Measurements from ENCODE around the gene HDAC4.
A peak's percentile ranks its signal among the peaks of the same experiment; 100 is the strongest.

HDAC4 gene

DNA sequence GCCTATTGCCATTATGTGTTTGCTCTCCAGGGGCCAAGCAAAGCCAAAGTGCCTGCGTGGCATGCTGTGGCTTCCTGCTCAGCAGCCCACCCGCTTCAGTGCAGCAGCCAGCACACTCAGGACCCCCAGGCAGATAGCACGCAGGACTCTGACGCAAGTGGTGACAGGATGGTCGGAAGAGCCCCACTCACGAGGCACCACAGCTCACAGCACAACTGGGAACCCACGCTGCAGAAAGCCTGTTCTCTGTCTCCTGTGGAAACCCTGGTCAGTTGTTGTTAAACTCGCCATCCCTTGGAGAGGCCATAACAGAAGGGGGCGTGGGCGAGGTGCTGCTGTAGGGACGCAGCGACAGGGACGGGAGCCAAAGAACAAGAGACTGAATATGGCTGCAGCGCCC is 76.4 kb downstream of the HDAC4 start:
- DNase-seq (ENCODE audit: low spot score): no peak
- TF ChIP-seq, protein P1, sequence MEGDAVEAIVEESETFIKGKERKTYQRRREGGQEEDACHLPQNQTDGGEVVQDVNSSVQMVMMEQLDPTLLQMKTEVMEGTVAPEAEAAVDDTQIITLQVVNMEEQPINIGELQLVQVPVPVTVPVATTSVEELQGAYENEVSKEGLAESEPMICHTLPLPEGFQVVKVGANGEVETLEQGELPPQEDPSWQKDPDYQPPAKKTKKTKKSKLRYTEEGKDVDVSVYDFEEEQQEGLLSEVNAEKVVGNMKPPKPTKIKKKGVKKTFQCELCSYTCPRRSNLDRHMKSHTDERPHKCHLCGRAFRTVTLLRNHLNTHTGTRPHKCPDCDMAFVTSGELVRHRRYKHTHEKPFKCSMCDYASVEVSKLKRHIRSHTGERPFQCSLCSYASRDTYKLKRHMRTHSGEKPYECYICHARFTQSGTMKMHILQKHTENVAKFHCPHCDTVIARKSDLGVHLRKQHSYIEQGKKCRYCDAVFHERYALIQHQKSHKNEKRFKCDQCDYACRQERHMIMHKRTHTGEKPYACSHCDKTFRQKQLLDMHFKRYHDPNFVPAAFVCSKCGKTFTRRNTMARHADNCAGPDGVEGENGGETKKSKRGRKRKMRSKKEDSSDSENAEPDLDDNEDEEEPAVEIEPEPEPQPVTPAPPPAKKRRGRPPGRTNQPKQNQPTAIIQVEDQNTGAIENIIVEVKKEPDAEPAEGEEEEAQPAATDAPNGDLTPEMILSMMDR (IDR thresholded peaks at IDR 0.05; ENCODE audit: extremely low read depth, insufficient read depth, missing control alignments): no peak
- in situ Hi-C loops (cut with MboI; ENCODE audit: low pct_unique_long_range_greater_than_20kb, low sequenced_read_pairs, unreplicated experiment): no loop called here

DNA sequence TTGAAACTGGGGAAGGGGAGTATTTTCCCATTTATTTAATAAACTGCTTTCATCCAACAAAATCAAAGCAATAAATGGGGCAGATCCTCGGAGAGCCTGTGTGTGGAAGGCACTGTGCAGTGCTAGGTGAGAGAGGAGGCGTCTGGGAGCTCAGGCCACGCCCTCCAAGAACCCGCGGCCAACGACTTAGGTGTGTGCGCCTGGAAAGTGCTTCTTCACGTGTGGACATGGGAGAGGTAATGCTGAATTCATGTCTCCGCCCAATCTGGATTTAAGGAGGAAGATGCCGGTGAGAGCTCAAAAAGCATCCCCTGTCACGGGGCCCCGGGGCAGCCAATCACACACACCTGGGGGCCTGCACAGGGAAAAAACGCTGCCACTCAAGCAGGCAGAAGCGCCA is 77.4 kb downstream of the HDAC4 start:
- in situ Hi-C loops (cut with MboI; ENCODE audit: low pct_unique_long_range_greater_than_20kb, low sequenced_read_pairs, unreplicated experiment): no loop called here
- no peak for DNase-seq (ENCODE audit: low spot score)
- TF ChIP-seq, protein P1 (IDR thresholded peaks at IDR 0.05; ENCODE audit: extremely low read depth, insufficient read depth, missing control alignments): no peak

DNA sequence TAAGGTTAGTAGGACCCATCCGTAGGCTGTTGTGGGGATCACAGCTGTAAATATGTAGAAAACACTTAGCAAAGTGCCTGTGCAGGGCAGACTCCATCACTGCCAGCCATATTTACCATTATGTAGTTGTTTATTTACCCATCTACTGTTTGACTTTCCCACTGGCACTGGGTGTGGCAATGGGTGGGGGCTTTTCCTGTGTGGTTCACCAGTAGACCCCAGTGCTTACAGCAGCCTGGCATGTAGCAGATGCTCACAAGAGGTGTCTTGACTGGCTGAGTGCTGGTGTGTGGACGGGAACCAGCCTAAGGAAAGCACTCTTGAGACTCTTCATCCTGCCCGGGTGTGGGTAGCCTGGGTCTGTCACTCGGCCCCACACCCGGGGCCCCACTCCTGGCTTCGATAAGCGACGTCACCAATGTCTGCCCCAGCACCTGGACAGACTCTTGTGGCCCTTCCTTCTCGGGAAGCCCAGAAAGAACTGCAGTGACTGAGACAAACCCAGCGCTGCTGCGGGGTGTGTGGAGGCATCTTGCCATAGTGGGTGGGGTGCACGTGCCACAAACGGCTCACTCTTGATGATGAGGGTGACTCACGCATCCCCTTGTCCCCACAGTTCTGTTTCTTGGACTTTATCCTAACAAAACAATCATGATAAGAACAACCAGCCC is 78.3 kb downstream of the HDAC4 start:
- in situ Hi-C loops (cut with MboI; ENCODE audit: low pct_unique_long_range_greater_than_20kb, low sequenced_read_pairs, unreplicated experiment): no loop called here
- TF ChIP-seq, protein P1 (IDR thresholded peaks at IDR 0.05; ENCODE audit: extremely low read depth, insufficient read depth, missing control alignments): no peak
- no peak for DNase-seq (ENCODE audit: low spot score)

DNA sequence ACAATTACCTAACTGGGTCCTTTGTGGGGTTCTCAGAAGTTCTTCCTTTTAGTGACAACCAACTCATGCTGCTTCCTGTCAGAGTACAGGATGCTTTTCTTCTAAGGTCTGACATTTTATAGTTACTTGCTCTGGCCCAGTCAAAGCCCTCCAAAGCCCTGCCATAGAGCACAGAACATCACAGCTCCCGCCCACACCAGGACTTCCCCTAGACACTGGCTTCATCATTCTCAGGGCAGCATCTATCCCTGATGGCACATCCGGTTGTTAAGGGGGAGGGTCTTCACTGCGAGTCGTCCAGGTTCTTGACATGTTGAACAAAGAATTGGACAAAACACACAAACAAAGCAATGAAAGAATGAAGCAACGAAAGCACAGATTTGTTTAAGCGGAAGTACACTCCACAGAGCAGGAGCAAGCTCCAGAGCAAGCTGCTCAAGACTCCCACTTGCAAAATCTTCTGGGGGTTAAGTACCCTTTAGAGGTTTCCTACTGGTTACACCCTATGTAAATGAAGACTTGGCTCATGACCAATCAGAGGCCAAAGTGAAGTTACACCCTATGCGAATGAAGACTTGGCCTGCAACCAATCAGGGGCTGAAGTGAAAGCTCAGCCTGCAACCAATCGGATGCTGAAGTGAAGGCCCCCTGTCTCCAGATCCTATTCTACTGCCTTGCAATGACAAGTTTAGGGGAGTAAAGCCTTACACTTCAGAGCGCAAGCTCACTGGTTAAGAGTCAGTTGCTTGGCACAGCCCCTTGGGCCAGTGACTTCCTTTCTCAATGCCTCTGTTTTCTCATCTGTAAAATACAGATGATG is 79.0 kb downstream of the HDAC4 start:
- DNase-seq (ENCODE audit: low spot score): no peak
- in situ Hi-C loops (cut with MboI; ENCODE audit: low pct_unique_long_range_greater_than_20kb, low sequenced_read_pairs, unreplicated experiment): no loop called here
- TF ChIP-seq, protein P1 (IDR thresholded peaks at IDR 0.05; ENCODE audit: extremely low read depth, insufficient read depth, missing control alignments): no peak

DNA sequence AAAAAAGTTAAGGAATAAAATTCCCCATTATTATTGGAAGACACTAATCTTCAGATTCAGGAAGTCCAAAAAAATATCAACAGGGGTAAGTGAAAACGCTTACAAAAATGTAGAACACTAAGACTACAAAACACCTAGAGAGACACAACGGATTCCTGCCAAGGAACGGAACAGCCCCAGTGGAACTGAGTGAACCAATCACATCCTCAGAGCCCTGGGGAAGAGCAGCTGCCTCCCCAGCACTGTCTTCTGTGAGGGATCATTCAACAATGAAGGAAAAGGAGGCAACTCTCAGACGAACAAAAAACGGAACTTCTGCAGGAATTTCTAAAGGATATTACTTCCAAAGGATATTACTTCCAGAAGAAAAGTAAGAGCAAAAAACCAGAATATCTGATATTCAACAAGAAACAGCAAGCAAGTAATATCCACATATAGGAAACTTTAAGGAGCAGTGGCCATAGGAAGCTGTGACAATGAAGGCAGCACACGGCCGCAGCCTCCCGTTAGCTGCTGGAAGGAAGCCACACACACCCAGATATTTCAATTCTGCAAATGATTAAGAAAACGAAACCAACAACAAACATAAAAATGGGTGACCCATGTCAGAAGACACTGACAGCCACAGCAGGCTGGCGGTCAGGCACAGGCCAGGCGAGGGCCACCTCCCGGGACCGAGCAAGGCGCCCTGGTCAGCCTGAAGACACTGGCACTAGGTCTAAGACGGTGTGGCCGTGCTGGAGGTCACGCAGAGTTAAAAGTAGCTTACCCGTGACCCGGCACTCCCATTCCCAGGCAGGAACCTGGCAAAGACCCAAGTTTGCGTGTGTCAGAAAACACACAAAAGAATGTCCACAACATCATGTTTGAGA is 81.8 kb downstream of the HDAC4 start:
- DNase-seq (ENCODE audit: low spot score): peak; percentile 55
- in situ Hi-C loops (cut with MboI; ENCODE audit: low pct_unique_long_range_greater_than_20kb, low sequenced_read_pairs, unreplicated experiment): no loop called here
- TF ChIP-seq, protein P1 (IDR thresholded peaks at IDR 0.05; ENCODE audit: extremely low read depth, insufficient read depth, missing control alignments): no peak

DNA sequence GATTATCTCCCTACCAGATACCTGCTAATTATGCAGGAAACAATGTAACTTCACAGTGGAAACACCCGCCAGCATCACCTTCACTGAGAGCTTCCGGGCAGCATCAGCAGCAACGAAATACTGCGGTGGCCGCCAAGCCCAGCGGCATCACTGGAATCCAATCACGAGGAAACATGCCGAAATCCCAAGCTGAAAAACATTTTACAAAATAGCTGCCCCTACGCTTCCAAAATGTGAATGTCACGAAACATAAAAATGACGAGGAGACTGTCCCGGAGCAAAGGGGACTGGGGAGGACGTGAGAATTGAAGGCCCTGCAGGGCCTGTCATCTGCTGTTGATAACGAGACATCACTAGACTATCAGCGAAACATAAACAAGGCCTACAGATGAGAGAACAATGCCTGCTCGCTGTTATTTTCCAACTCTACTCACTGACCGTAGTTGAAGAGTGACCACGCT is 82.6 kb downstream of the HDAC4 start:
- no peak for DNase-seq (ENCODE audit: low spot score)
- in situ Hi-C loops (cut with MboI; ENCODE audit: low pct_unique_long_range_greater_than_20kb, low sequenced_read_pairs, unreplicated experiment): no loop called here
- TF ChIP-seq, protein P1 (IDR thresholded peaks at IDR 0.05; ENCODE audit: extremely low read depth, insufficient read depth, missing control alignments): no peak

Data from GM13977 (cell line).